Stimulated activated CD8-positive, alpha-beta memory T cell treated with anti-CD3 and anti-CD28 coated beads, Interleukin-15, amount 100 ng/mL, for 24 hours (primary cell): ENCODE data around the gene NPHS2.
"Not testable (repeated sequence)": the region's sequence is repeated elsewhere in the genome, so short reads cannot be mapped to it uniquely, and the experiment has no call there.

Experiments
- DNase-seq: peaks from one replicate; pipeline ENCODE4 v3.0.0-alpha.2; 2020; ENCODE audit warnings: low read depth

The NPHS2 gene

DNA sequence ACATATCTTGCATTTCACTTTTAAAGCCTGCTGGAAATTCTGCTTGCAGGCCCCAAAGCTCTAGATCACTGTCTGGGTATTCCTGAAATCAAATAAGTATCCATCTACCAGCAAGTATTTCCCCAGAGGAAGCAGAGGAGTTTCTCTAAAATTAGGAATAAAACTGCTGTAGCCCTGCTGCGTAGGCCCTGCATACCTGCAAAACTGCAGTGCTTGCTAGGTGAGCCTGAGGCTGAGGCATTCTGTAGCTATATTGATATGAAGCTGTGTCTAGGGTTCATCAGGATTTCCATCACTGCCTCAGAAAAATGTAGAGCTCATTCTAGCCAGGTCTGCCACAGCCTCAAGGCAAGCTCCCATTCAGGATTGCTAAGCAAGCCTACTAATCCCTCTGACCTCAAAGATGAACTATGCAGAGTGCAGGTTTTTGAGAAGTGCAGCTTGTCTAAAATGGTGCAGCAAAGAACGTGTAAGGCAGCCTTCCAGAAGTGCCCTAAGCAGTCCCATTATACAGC is 28.7 kb downstream of the NPHS2 start:
- DNase-seq, result no peak

- DNase-seq, result no peak
Measured at GRCh38 chr1:179545321-179545720, 30.4 kb downstream of the NPHS2 start.

DNA sequence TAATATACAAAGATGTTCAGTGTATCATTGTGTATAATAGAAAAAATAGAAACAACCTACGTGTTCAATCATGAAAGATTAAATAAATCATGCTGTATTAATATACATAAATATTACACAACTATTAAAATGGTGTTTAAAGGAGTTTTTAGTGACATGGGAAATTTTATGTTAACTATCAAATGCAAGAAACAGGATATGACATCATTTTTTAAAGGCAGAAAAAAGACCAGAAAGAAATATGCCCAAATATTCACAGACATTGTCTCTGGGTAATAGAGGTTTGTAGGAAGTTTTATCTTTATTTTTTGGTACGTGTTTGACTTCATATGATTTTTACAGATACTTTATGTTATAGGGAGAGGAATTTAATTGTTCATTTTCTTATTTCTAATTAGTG is 34.0 kb downstream of the NPHS2 start:
- no peak for DNase-seq

- DNase-seq, result no peak
Measured at GRCh38 chr1:179530352-179530751, 45.4 kb downstream of the NPHS2 start.

DNA sequence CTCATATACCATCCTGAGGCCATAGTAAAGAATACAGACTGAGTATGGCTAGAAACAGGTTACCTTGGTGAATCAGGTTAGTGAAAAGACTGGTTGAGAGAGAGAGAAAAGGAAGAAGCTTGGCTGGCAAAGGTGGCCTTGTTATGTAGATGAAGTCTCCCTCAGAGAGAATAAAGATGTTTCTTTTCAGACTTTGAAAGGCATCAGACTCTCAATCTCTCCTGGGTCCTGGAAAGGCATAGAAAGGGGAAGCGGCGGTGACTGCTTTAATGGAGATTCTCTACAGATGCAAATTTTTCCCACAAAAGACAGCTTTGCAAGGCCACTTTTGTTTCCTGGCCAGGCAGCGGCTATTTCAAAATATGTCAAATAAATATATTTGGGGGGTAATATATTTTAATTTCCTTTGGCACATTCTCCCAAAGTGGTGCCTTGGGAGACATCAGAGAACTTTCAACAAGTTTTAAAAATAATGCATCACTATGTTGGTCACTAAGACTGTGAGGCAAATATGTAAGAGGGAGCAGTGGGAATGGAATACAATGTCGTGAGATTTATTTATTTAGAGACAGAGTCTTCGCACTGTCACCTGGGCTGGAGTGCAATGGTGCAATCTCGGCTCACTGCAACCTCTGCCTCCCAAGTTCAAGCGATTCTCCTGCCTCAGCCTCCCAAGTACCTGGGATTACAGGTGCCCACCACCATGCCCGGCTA is 46.1 kb downstream of the NPHS2 start:
- DNase-seq, result no peak

DNA sequence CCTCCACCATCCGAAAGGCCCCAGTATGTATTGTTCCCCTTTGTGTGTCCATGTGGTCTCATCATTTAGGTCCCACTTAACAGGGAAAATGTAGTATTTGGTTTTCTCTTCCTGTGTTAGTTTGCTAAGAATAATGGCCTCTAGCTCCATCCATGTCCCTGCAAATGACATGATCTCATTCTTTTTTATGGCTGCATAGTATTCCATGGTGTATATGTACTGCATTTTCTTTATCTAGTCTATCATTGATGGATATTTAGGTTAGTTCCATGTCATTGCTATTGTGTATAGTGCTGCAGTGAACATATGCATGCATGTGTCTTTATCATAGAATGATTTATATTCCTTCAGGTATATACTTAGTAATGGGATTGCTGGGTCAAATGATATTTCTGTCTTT is 57.2 kb downstream of the NPHS2 start:
- DNase-seq, result not testable (repeated sequence)

- DNase-seq, result no peak
Measured at GRCh38 chr1:179516976-179517705, 58.6 kb downstream of the NPHS2 start.

DNA sequence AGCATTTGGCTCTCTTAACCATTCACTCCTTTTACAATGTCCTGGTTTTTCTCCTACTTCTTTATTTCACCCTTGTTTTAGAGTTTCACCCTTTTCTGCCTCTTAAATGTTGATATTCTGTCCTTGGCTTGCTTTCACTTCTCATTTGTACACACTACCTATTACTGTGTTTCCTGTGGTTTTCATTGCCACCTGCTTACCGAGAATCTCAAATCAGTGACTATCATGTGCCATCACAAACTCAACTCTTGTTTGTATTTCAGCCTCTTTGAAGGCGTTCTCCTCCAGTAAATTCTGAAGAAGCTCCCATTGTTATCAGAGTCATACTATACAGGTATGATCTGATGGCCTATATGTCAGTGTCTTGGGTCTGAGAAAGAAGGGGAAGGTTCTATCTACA is 65.7 kb downstream of the NPHS2 start:
- no peak for DNase-seq

GRCh38 chr1:179509384-179509783 is 66.4 kb downstream of the NPHS2 start:
- no peak for DNase-seq

DNA sequence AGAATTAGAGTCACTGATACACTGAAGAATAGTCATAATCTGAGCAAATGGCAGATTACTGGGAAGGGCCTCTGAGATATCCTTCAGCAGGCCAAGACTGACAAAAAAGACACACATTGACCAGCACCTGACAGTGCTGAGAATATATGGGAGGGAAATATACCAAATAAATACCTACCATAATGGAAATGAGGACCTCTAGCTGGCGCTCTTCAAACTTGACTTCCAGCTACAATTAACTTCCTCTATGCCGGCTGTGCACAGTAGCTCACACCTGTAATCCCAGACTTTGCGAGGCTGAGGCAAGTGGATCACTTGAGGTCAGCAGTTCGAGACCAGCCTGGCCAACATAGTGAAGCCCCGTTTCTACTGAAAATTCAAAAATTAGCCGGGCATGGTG is 69.5 kb downstream of the NPHS2 start:
- DNase-seq, result no peak
